Left hindlimb (tissue), 1 donor: ENCODE results near the gene CRNN.

Experiments
- DNase-seq: peaks from one replicate; pipeline ENCODE4 v3.0.0-alpha.2; 2018

CRNN gene

DNA sequence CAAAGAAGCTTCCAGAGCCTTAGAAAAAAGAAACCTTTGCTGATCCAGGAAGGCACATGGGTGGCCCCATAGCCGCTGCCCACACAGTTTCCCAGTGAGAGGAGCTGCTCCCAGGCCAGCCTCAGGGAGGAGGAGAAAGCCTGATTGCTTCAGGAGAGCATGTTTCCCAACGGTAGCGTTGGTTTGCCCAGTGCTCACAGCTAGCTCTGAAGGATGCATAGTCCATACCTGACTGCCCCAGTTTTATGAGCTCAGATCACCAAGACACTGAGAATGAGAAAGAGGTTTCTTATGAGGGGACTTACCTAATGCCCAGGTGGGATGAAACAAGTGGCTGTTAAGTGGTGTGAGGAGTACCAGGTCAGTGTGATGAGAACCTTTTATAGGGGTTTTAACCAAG lies at the start of gene CRNN:
TSS of gene CRNN (minus strand) at position 355 of the 400 bp plus-strand sequence. CDS start 2,030 bp downstream, outside the sequence.
- DNase-seq: no peak

DNA sequence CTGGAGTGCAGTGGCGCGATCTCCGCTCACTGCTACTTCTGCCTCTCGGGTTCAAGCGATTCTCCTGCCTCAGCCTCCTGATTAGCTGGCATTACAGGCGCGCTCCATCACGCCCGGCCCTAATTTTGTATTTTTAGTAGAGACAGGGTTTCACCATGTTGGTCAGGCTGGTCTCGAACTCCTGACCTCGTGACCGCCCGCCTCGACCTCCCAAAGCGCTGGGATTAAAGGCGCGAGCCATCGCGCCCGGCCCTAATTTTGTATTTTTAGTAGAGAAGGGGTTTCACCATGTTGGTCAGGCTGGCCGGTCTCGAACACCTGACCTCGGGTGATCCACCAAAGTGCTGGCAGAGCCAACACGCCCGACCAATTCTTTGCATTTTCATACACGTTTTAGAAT lies 48.6 kb upstream of the CRNN start:
- no peak for DNase-seq

DNA sequence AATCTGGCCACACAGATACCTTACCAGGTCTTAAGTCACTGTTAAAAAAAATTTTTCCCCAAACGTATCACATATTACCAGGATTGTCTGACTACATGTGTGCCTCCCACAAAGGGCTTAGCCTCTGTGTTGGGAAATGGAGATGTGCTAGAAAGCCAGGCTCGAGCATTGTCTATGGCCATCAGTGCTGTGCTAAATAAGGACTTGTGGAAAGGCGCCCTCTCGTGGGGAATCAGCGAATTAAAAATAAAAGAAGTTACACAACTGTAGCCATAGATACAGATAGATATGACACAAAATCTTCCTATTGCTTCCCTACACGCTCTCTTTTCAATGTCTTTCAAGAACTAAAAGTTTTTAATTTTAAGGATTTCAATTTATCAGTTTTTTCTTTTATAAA lies 47.5 kb upstream of the CRNN start:
- no peak for DNase-seq

DNA sequence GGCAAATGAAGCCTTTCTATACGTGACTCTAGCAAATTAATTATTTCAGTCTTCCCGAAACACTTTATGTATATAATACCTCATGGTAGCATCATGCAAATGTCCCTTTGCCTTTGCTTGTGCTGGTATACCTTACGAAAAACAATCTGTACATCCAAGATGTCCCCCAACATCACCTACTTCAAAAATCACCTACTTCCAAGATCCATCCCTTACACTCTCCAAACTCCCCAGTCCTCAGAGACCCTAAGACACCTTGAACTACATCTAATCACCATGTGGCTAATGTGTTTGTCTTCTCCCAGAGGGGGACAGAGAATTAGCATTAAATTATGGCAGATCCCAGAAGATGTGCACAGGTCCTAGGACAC lies 46.5 kb upstream of the CRNN start:
- no peak for DNase-seq

DNA sequence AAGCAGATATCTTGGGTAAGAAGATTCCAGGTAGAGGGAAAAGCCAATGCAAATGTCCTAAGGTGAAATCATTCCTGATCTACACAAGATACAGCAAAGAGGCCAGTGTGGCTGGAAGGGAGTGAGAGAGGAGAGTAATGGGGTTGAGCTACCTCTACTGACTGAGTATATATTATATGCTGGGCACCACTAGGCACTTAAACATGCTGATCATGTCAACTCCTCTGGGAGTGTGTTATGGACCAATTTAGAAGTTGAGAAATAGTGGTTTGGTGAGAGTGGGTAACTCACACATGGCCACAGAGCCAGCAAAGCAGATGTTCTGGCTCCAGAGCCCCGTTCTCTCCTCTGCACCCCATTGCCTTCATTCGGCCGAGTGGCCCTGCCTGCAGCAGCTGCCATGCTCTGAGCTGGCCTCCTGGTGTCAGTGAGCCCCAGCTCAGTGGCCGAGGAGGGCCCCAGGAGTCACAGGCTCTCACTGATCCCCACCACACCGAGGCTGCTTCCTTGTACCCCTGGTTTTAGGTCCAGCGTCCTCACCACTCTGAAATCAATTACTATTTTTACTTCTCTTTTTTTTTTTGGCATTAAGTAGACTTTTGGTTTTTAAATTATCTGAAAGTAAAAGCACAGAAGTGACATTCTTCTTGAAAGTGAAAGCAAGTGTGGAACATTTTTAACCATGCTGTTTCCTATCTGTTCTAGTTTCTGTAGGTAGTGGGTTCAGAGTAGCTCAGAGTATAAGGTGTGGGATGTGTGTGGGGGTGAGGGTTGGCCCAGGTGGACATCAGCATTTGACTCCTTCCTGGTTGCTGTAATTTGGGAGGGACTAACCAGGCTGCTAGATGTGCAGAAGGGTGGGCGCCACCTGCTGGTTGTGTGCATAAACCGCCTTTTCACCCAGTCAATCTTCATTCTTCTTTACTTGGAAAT lies 45.8 kb upstream of the CRNN start:
- no peak for DNase-seq

DNA sequence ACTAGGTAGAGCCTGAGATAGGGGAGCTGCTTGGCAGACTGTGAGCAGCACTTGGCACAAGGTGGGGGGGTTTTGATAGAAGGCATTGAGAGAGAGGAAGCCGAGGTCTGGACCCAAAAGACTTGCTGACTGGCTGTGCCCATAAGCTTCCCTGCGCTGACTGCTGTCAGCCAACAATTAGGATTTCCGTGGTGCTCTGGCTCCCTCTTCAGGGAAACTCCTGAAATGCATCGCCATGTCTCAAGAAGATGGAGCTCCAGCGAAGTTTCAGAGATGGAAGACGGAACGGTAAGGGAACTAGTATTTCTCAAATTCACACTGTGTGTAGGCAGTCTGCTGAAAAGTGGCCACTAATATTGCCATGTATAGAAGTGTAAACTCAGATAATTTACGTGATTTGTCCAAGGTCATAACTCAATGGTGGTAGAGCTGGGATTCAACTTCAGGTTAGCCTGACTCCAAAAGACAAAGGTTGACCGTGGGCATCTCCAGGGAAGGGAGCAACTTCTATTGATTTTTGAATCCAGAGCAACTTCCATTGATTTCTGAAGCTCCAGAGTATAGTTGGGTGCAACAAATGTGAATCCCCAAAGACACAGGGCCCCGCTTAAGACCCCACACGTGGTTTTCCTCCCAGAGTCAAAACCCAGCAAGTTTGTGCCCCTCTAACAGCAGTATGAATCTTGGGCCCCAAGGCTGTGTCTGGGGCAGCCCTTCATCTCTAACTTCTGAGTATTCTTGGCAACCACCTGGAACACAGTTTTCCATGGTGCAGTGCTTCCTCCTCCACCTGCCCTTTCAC lies 44.5 kb upstream of the CRNN start:
- DNase-seq: peak; percentile 53

DNA sequence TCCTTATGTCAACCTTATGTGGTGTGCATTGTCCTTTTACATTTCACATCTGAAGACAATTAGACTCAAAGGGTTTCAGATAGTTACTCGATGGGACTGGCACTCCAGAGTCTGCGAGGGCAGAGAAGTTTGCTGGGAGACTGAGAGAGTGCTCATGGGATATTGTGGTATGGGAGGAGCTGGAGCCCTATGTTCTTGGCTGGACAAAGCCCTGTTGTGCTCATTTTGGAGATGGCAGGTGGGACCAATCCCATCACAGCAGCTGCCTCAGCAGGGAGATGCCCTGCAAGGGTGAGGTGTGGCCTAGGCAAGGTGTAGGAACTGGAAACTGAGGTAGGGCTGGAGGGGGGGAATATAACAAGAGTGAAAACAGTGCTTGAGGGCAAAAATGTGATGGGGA lies 43.5 kb upstream of the CRNN start:
- no peak for DNase-seq

DNA sequence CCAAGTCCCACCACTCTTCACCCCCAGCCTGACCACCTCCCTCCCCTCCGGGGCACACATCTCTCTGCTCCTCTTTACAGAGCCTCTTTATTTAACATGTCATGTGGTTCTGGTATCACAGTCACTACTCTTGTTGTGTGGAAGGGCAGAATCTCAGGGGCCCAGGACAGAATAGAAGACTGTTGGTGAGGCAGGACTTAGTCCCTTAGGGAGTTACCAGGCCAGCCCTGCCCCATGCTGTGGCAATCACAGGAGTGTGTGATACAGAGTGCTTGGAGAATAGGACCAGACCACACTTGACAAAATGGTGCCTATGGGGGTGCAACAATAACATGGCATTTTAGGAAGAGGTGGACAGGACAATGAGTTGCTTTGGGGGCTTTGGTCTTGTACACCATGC lies 43.0 kb upstream of the CRNN start:
- DNase-seq: no peak

DNA sequence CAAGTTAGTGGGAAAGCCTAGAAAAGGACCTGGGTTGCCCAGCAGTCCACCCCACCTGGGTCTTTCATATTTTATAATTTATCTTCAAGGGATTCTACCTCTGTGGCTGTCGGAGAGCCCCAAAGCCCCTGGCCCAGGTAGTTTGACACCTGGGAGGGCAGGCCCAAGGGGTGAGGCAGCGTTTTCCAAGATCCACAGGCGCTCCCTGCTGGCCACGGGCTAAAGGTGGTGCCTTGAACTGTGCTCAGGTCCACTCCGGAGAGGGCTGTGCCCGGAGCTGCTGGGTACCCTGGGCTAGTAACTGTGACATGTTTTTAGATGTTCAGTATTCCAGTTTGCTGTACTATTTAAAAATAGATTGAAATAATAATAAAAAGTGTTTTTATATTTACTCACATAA lies 37.2 kb upstream of the CRNN start:
- no peak for DNase-seq

DNA sequence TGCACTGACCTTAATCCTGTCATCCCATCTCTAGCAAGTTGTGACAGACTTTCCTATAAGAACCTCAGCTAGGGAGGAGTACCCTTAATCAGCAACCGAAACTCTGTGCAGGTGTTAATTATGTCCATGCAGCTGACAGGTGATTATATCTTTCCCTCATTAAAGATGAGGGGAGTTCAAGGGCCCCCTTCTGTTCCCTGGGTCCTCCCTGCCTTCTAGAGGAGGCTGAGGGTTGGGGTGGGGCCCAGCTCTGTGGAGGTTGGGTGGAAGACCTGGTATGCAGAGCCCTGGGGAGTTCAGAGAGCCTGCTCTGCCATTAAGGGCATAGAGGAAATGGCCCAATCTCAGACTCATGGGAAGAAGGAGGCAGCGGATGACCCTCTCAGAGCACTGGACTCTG lies 35.6 kb upstream of the CRNN start:
- no peak for DNase-seq

DNA sequence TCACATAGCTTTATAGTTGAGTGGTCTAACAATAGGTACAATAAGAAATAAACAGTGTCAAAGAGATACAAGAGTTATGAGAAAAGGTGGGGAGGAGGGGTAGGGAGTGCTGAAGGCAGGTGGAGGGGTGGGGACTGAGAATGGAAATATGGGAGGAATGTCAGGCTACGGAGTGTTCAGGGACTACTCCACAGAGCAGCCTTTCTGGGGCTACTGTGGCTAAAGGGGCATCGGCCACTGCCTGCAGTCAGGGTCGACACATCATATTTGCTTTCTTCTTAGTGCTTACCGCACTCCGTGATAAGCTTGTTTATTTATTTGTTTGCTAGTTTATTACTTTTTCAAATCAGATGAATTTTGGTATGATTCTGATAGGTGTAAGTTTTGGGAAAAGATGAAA lies 34.4 kb upstream of the CRNN start:
- no peak for DNase-seq

DNA sequence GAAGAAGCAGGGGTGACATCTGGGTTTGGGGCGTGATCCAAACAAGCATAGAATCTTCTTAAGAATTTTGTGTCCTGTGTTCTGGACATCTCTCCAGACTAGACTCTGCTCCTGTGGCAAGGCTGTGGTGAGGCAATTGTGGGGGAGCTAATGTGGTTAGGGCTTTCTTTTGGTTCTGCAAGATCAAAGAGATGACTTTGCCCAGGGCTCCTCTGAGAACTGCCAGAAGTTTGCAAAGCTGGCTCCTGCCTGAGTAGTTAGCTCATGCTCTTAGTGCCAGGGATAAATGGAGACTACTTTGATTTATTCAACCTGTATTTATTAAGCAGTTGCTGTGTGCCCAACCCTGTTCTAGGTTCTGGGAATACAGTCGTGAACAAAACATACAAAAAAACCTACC lies 34.0 kb upstream of the CRNN start:
- DNase-seq: no peak

DNA sequence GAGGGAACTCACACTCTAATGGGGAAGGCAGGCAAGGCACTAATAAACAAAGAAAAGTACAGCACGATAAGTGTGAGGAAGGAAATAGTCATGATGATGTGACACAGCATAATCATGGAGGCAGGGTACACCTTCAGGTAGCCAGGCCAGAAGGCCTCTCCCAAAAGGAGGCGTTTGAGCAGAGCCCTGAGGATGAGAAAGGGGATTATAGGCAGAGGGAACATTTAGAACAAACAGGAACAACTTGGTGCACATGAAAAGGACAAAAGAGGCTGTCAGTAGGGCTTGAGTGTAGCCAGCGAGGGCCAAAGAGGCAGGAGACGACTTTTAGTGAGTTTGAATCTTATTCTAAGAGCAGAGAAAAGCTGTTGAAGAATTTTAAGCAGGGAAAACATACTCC lies 33.4 kb upstream of the CRNN start:
- DNase-seq: no peak

DNA sequence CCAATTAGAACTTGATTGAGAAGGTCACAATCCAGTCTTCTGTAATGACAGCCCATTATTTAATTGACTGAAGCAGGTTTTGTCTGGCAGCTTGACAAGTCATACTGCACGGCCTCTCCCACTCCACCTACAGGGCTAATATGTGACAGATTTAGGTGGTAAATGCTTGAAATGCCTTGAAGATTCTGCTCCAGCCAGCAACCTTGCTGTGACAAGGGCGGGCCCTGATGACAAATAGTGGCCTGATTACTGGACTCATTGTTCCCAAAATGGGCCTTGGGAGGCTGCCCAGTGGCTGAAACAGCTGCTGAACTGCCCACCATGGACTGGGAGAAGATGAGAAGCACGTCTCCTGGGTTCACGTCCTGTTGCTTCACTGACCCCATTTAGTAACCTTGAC lies 30.0 kb upstream of the CRNN start:
- no peak for DNase-seq

DNA sequence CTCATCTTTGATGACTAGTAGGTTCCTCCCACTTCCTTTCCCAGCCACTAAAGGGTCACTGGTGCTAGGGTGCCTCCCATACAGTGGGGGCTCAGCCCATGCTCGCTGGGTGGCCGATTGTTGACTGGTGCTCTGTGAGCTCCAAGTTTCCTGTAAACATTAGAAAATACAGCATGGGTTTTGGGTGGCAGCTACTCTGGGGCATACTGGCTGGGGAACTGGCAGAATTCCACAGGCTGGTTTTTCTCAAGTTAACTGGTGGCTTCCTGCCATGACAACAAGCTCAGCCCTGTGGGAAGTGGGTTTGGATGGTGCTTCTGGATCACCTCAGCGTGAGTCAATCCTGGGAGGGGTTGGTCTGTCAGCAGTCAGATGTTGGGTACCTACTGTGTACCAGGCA lies 28.7 kb upstream of the CRNN start:
- DNase-seq: no peak

DNA sequence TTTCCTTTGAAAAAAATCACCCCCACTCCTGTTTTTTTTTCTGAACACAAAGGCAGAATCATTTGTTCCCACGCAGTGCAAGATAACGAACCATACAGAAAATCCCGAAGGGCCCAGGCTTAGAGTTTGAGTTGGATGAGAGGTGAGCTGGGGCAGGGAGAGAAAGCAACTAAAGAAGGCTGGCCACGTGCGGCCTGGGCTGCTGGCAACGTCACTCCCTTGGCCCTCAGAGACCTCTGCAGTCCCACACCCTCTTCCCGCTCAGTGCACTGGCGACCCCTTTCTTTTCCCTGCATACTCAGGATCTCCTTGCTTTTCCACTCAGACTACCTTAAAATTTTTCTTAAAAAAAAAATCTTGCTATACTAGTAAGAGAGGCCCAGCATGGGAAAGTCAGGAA lies 28.2 kb upstream of the CRNN start:
- no peak for DNase-seq

DNA sequence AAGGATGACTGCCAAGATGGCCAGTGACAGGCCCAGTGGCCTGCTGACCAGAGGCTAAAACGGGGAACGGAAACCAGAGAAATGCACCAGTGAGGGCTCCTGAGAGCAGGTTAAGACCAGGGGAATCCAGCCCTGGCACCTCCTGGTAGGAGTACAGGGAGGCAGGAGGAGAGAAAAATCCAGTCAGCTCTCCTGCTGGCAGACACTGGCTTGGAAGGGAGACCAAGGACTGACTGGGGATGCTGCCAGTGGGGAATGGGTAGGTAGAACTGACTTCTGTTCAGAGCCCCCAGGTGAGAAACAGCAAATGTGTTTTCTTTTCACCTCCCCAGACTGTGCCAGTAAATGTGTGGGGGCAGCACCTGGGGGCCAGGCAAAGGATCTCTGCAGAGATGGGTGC lies 27.7 kb upstream of the CRNN start:
- no peak for DNase-seq

DNA sequence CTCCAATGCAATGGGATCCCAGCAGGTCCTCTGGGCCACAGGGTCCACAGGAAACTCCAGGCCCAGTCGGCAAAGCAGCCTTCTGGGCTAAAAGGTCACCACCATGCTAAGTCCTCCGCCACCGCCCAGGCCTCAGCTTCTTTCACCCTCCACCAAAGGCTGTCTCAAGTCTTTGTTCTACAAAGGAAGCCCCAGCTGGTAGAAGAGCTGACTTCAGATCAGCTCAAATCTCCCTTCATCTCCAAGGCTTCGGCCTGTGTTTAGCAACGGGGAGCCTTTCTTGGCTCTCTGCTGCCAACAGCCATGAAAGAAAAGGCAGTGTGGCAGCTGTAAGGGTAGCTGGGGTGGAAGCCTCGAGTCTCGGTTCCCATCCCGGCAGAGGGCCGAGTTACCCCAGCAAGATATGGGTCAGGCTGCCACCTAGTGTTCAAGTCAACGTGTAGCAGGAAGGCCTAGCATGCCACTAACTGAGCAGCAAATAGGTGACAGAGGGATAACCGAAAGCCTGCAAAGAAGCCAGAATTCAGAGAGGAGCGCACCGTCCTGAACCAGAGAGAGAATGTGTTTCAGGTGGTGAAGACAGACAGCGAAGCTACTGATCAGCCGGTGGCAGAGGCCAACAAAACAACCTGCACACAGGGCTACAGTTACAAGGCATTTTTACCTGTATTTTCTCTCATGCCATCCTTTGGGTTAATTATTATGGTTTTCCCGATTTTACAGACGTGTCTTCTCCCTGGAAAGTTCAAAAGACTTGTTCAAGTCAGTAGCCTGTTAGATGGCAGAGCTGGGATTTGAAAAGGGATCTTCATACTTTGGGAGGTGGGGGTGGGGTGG lies 26.8 kb upstream of the CRNN start:
- DNase-seq: no peak

DNA sequence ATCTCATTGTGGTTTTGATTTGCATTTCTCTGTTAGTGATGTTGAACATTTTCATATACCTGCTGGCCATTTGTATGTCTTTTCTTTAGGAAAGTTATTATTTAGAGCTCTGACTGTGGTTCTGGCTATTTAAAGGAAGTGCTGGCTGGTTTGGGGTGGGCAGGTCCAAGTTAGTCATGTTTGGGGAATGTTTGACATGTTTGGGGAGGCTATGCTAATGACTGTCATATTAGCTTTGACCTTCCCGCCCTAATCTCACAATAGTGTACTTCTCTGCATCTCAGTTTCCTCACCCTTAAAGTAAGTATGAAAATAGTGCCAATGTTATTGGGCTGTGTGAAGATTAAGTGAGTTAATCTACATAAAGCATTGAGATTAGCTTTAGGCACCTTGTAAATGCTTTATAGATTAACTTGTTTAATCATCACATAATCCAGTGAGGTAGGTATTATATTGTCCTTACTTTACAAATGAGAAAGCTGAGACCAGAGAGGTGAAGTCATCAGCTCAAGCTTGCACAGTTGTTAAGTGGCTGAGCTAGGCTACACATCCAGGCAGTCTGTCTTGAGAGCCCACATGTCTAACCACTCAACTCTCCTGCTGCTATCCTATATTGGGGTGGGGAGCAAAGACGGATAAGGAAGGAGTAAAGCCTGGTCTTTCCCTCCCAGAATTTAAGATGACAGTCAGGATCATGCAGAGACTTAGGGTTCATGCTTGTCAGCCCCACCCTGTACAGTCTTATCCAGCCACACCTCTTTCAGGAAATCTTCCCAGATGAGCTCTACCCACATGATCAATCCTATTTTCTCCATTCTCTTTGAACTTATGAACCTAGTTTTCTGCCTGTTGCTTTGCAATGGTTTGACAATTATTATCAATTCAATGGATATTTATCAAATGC lies 22.8 kb upstream of the CRNN start:
- DNase-seq: no peak

DNA sequence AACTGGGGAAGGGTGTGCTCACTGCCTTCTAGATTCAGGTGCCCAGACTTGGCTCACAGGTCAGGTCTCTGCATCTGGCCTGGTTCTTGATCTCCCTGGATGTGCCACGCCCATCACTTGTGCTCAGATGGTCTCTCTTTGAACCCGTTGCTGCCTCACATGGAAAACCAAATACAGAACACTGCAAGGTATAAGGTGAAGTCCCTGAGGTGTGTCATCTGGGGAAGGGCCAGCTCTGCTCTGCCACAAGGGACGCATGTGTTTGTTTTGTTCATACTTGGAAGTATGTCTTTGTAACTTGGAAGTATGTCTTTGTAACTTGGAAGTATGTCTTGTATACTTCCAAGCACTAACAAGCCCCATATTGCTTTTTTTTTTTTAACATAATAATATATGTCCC lies 13.4 kb upstream of the CRNN start:
- DNase-seq: no peak

DNA sequence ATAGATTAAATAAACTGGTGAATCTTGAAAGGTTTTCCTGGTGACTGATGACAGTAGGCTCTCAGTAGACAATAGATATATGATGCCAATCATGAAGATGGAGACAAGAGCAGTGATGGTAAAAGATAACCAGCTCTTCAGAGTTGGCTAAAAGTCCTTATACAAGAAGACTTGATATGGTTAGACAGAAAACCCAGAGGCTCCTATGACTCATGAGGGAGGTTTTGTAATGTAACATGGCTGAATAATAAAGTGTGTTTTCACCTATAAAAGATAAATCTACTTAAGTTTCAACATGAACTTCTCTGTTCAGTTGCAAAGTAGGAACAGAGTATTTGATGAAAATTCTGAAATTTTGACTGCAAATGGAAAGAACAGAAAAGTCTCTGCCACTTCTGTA lies 12.7 kb upstream of the CRNN start:
- DNase-seq: no peak

DNA sequence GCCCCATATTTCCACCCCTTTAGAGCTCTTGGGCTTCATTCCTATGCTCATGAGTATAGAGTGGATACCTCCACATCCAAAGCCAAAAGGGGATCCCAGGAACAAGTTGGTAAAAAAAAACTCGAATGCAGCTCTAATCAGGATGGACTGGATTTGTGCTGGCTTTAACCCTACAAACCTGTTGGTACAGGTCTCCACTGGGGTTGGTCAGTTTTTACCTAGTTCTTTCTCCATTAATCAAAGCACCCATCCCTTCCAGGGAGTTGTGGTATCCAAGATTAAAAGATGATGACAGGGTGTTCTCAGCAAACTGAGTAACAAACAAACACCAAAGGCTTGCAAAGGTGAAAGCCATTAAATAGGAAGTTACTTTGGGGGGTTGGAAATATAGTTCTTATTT lies 5.9 kb upstream of the CRNN start:
- DNase-seq: no peak
